Activated CD4-positive, alpha-beta T cell treated with anti-CD3 and anti-CD28 coated beads, Interleukin-2, amount 10 ng/mL, durations not matched to agents 7 days and 5 days (primary cell): Measurements from ENCODE around the gene GLIS2. TPM values are rescaled to one million over a fixed set of nuclear protein-coding genes. Genes with fewer than 3 reads are reported as not detected.

Experiments used
- CTCF ChIA-PET: fragments of 350-600 bp; sonication (Branson Sonifier 250); formaldehyde crosslinking; loops from one replicate; lab custom pipeline; 2021; ENCODE audit warnings: antibody characterized with exemption; lab: Charles Lee
- POLR2A ChIA-PET: fragments of 350-600 bp; sonication (Branson Sonifier 250); formaldehyde crosslinking; loops from one replicate; lab custom pipeline; 2021; ENCODE audit warnings: antibody characterized with exemption; lab: Charles Lee
- DNase-seq: peaks from one replicate; pipeline ENCODE4 v3.0.0-alpha.2; 2020
- H3K27ac Mint-ChIP-seq: one replicate; pipeline ENCODE4 v1.8.0; 2021; ENCODE audit warnings: mild to moderate bottlenecking, moderate library complexity, mixed read lengths
- H3K27me3 Mint-ChIP-seq: one replicate; pipeline ENCODE4 v1.8.0; 2021; ENCODE audit warnings: mixed read lengths
- H3K36me3 Mint-ChIP-seq: one replicate; pipeline ENCODE4 v1.8.0; 2021; ENCODE audit warnings: low read depth, mixed read lengths
- H3K4me1 Mint-ChIP-seq: one replicate; pipeline ENCODE4 v1.8.0; 2021; ENCODE audit warnings: mixed read lengths
- H3K4me3 Mint-ChIP-seq: one replicate; pipeline ENCODE4 v1.8.0; 2021; ENCODE audit warnings: mild to moderate bottlenecking, moderate library complexity, mixed read lengths
- H3K9me3 Mint-ChIP-seq: one replicate; pipeline ENCODE4 v1.8.0; 2021; ENCODE audit warnings: mixed read lengths
- total RNA-seq, 2 experiments: library from RNA; stranded (reverse); gene quantifications; one replicate each; pipeline ENCODE4 v1.2.3, GENCODE V29; 2021

The GLIS2 gene
- total RNA-seq, 2 experiments from 2014 or later = 0.12 to 0.17 TPM

DNA sequence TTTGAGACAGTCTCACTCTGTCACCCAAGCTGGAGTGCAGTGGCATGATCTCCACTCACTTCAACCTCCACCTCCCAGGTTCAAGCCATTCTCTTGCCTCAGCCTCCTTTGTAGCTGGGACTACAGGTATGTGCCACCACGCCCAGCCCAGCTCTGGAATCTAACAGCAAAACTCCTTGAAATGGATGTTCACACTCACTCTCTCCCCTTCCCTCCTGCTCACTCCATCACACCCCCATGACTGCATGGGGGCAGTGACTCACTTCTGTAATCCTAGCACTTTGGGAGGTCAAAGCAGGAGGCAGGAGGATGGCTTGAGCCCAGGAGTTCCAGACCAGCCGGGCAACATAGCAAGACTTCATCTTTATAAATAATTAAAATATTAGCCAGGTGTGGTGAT lies 31.9 kb upstream of the GLIS2 start:
- ChIA-PET CTCF (interaction anchor here (0.6 to 2.2 kb wide), 4 partner anchors 10 to 48 kb away, joined by 3 to 6 read pairs (median 4); no protein-coding TSS in a partner anchor), POLR2A (no interaction called here)
- Mint-ChIP-seq H3K27me3 (no peaks in the 10 kb centered on the region), H3K9me3 (no peaks in the 10 kb centered on the region), H3K27ac (no peak overlapping the region), H3K4me3 (no peak overlapping the region), H3K4me1 (peaks cover 11% of the 10 kb centered on the region), H3K36me3 (no peaks in the 10 kb centered on the region)
- no peak for DNase-seq

DNA sequence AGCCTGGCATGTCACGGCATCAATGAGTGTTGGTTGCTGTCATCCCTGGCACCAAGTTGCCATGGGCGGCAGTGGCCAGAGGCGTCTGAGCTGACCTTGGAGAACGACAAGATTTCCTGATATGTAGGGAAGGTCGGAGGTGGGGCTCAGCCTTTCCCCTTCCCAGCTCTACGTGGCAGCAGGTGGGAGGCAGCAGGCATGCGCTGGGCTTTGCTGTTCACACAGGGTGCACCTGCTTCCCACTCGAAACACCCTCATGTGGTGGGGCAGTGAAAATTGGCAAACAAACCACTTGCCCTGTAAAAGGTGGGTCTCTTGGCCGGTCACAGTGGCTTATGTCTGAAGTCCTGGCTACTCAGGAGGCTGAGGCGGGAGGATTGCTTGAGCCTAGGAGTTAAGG lies 30.7 kb upstream of the GLIS2 start:
- POLR2A ChIA-PET = no interaction called here
- CTCF ChIA-PET = interaction anchor here (1.0 kb wide), 1 partner anchor 19 kb away, joined by 3 read pairs; no protein-coding TSS in a partner anchor
- no peak overlapping the region for H3K4me3 Mint-ChIP-seq
- H3K9me3 Mint-ChIP-seq = no peaks in the 10 kb centered on the region
- H3K36me3 Mint-ChIP-seq = no peaks in the 10 kb centered on the region
- no peaks in the 10 kb centered on the region for H3K27me3 Mint-ChIP-seq
- H3K4me1 Mint-ChIP-seq = peaks cover 11% of the 10 kb centered on the region
- no peak overlapping the region for H3K27ac Mint-ChIP-seq
- DNase-seq = no peak

DNA sequence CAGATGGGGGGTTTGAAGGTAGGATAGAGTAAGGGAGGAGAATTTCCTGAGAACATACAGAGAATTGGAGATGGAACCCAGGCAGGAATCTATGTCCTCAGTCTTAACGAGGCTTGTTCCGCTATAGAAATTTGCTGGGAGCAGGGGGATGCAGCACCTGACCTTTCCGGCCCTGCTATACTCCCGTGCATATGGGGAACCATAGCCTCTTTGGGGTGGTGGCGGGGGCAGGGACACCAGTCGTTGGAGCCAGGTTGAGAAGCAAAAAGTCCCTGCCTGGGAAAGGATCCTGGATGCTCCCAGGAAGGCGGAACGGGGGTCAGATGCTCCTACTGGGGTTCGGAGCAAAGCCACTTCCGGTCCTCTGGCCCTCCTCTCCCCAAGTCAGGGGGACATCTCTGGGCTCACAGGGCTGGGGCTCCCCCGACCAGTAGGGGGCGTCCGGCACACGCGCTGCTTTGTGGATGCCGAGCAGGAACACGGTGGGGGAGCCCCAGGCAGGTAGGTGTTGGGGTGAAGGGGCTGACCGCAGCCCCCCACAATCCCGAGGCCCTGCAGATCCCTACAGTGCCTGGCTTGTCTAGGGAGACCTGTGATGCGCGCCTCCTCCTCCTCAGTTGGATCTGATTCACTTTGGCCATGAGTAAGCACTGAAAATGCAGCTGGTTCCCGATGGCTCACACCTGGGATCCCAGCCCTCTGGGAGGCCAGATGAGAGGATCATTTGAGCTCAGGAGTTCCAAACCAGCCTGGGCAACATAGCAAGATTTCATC lies 27.5 kb upstream of the GLIS2 start:
- H3K4me3 Mint-ChIP-seq = no peak overlapping the region
- no peaks in the 10 kb centered on the region for H3K27me3 Mint-ChIP-seq
- H3K4me1 Mint-ChIP-seq = peaks cover 13% of the 10 kb centered on the region
- no peaks in the 10 kb centered on the region for H3K36me3 Mint-ChIP-seq
- POLR2A ChIA-PET = no interaction called here
- no peak overlapping the region for H3K27ac Mint-ChIP-seq
- DNase-seq = peak; percentile 82
- no peaks in the 10 kb centered on the region for H3K9me3 Mint-ChIP-seq
- CTCF ChIA-PET = interaction anchor here (0.6 to 2.1 kb wide), 13 partner anchors 10 to 177 kb away, joined by 3 to 11 read pairs (median 5); no protein-coding TSS in a partner anchor

DNA sequence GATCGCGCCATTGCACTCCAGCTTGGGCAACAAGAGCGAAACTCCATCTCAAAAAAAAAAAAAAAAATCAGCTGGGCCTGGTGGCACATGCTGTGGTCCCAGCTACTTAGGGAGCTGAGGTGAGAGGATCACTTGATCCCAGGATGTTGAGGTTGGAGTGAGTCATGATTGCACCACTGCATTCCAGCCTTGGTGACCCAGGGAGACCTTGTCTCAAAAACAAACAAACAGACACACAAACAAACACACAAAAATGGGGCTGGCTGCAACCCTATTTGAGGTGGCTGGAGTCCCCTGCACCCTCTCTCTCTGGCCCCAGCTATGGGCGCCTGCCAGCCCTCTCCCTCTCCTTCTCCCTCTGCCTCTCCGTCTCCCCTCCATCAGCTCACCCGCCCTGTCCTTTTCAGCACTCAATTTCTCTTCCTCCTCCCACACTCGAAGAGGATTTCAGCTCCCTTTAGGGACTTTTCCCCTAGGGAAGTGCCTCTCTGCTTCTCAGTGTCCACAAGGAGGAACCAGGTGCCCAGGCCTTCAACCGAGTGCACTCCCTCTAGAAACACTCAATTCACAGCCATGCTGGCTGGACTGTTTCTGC lies 25.5 kb upstream of the GLIS2 start:
- Mint-ChIP-seq H3K27ac (no peak overlapping the region), H3K4me1 (peaks cover 13% of the 10 kb centered on the region), H3K27me3 (no peaks in the 10 kb centered on the region), H3K4me3 (no peak overlapping the region), H3K36me3 (no peaks in the 10 kb centered on the region), H3K9me3 (no peaks in the 10 kb centered on the region)
- POLR2A ChIA-PET = no interaction called here
- no peak for DNase-seq
- CTCF ChIA-PET = interaction anchor here (0.7 to 2.1 kb wide), 6 partner anchors 14 to 51 kb away, joined by 3 to 8 read pairs (median 4); no protein-coding TSS in a partner anchor

DNA sequence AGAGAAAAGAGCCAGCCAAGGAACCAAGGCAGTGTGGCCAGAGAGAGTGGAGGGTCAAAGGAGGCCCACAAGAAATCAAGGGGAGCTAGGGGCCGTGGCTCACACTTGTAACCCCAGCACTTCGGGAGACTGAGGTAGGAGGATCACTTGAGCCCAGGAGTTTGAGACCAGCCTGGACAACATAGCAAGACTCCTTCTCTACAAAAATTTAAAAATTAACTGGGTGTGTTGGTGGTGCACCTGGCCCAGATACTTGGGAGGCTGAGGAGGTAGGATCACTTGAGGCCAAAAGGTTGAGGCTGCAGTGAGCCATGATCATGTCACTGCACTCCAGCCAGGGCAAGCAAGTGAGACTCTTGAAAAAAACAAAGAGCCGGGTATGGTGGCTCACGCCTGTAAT lies 24.2 kb upstream of the GLIS2 start:
- Mint-ChIP-seq H3K4me3 (no peak overlapping the region), H3K27ac (no peak overlapping the region), H3K4me1 (peaks cover 13% of the 10 kb centered on the region), H3K27me3 (no peaks in the 10 kb centered on the region), H3K9me3 (no peaks in the 10 kb centered on the region), H3K36me3 (no peaks in the 10 kb centered on the region)
- ChIA-PET CTCF (interaction anchor here (1.3 to 1.4 kb wide), 2 partner anchors 17 to 38 kb away, joined by 3 read pairs; no protein-coding TSS in a partner anchor), POLR2A (no interaction called here)
- no peak for DNase-seq

DNA sequence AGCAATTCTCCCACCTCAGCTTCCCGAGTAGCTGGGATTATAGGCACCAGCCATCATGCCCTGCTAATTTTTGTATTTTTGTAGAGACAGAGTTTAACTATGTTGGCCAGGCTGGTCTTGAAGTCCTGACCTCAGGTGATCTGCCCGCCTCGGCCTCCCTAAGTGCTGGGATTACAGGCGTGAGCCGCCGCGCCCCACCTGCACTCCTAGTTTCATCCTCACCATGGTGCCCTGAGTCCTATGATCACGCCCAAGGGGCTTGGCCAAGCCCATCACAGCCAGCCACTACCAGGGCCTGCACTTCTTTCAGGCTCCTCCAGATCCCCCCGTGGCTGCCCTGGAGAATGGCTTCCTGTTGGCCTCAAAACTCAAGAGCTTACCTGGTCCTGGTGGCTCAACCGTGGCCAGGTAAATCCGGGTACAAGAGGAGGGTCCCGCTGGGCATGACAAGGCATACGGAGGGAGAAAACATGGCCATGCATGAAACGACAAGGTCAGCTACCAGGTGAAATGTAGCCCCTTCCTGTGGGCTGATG lies 22.6 kb upstream of the GLIS2 start:
- Mint-ChIP-seq H3K9me3 (no peaks in the 10 kb centered on the region), H3K4me1 (peaks cover 7% of the 10 kb centered on the region), H3K27ac (no peak overlapping the region), H3K36me3 (no peaks in the 10 kb centered on the region), H3K4me3 (no peak overlapping the region), H3K27me3 (no peaks in the 10 kb centered on the region)
- ChIA-PET POLR2A (no interaction called here), CTCF (interaction anchor here (0.6 to 1.2 kb wide), 4 partner anchors 12 to 234 kb away, joined by 3 read pairs; no protein-coding TSS in a partner anchor)
- DNase-seq = no peak

DNA sequence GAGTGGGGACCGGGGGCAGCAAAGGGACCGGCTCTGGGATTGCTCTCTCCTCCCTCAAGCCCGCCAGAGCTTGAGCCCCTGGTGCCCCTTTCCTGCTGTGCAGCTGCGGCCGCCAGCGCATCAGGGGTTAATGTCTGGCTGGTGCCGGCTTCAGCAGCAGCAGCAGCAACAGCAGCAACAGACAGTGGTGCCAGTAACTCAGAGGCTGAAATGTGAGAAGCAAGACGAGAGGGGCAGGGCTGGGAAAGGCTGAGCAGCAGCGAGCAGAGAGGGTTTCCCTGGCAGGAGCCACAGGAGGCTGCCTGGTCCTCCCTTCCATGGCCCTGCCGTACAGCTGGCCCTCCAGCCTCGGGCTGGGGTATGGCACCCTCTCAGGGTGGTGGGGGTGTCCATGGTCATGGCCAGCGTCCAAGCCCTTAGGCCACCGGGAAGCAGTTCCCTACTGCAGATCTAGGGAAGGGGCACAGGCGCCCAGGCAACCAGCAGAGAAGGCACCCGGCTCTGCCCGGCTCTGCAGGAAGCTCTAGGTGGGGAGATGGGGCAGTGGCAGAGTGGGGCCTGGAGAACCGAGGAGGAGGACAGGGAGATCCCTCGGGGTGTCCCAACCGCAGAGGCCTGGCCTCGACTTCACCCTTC lies 21.9 kb upstream of the GLIS2 start:
- DNase-seq = no peak
- no peak overlapping the region for H3K4me3 Mint-ChIP-seq
- ChIA-PET POLR2A (no interaction called here), CTCF (interaction anchor here (0.6 to 1.6 kb wide), 6 partner anchors 12 to 235 kb away, joined by 3 to 5 read pairs (median 3); no protein-coding TSS in a partner anchor)
- H3K36me3 Mint-ChIP-seq = no peaks in the 10 kb centered on the region
- peaks cover 2% of the 10 kb centered on the region for H3K4me1 Mint-ChIP-seq
- H3K27me3 Mint-ChIP-seq = no peaks in the 10 kb centered on the region
- no peaks in the 10 kb centered on the region for H3K9me3 Mint-ChIP-seq
- no peak overlapping the region for H3K27ac Mint-ChIP-seq

DNA sequence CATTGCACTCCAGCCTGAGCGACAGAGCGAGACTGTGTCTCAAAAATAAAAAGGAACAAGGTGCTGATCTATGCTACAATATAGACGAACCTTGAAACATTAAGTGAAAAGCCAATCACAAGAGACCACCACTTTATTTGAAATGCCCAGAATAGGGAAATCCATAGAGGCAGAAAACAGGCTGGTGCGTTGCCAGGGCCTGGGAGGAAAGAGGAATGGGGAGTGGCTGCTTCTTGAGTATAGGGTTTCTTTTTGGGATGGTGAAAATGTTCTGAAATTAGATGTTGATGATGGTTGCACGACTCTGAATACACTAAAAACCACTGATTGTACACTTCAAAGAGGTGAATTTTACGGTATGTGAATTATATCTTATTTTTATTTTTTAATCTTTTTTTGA lies 20.3 kb upstream of the GLIS2 start:
- H3K4me3 Mint-ChIP-seq = no peak overlapping the region
- no peak overlapping the region for H3K27ac Mint-ChIP-seq
- no peaks in the 10 kb centered on the region for H3K27me3 Mint-ChIP-seq
- no peaks in the 10 kb centered on the region for H3K9me3 Mint-ChIP-seq
- POLR2A ChIA-PET = no interaction called here
- peaks cover 5% of the 10 kb centered on the region for H3K4me1 Mint-ChIP-seq
- CTCF ChIA-PET = interaction anchor here (1.6 kb wide), 1 partner anchor 10 kb away, joined by 5 read pairs; no protein-coding TSS in a partner anchor
- no peaks in the 10 kb centered on the region for H3K36me3 Mint-ChIP-seq
- no peak for DNase-seq

DNA sequence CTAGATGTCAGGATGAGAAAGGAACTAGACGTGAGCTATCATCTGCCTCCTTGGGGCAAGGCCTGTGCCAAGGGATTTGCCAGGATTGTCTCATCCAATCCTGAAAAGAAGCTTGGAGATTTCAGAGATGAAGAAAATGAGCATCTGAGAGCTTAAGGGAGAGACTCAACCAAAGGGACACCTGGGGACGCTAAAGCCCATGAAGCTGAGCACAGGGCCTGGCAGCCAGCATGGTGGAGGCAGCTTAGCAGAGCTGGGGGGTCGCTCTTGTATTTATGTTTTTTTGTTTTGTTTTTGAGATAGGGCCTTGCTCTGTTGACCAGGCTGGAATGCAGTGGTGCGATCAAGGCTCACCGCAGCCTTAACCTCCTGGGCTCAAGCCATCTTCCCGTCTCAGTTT lies 18.4 kb upstream of the GLIS2 start:
- no peak overlapping the region for H3K27ac Mint-ChIP-seq
- DNase-seq = no peak
- no peaks in the 10 kb centered on the region for H3K9me3 Mint-ChIP-seq
- no peaks in the 10 kb centered on the region for H3K36me3 Mint-ChIP-seq
- ChIA-PET POLR2A (no interaction called here), CTCF (interaction anchor here (0.8 to 2.3 kb wide), 4 partner anchors 9 to 55 kb away, joined by 3 to 11 read pairs (median 4); partner anchors contain the start of gene SRL)
- H3K4me3 Mint-ChIP-seq = no peak overlapping the region
- H3K4me1 Mint-ChIP-seq = peaks cover 5% of the 10 kb centered on the region
- no peaks in the 10 kb centered on the region for H3K27me3 Mint-ChIP-seq

DNA sequence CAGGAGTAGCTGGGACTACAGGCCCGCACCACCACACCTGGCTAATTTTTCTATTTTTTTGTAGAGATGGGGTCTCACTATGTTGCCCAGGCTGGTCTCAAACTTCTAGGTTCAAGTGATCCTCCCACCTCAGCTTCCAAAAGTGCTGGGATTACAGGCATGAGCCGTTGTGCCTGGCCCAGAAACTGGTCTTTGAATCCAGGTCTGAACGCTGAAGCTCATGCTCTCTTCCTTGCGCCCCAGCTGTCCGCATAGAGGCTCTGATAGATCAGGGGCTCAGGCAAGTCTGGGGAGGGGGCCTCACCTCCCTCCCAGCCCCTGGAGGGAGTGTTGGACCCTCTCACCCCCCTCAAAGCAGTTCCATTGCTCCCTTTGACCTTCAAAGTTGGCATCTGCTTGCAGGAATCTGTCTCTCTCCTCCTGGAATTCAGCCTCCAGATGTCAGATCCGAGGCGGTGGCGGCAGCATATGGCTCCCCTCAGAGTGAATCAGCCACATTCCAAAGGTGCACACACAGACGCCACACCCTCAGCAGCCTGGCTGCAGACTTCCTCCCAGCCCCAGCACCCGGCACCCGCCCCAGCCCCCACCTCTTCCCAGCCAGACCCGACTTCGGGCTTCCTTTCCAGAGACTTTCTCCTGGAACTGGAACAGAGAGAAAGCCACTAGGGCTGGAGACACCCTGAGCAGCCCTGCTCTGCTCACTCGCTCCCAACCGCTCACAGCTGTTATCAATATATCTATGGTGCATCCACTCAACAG lies 16.9 kb upstream of the GLIS2 start:
- no peak overlapping the region for H3K27ac Mint-ChIP-seq

DNA sequence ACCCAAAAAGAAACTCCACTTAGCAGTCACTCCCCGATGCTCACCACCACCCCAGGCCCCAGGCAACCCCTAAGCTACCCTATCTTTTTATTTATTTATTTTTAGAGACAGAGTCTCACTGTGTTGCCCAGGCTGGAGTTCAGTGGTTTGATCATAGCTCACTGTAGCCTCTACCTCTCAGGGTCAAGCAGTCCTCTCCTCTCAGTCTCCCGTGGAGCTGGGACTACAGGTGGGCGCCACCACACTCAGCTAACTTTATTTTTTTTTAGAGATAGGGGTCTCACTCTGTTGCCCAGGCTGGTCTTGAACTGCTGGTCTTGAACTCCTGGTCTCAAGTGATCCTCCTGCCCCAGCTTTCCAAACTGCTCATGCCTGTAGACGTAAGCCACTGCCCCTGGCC lies 14.7 kb upstream of the GLIS2 start:
- Mint-ChIP-seq H3K4me3 (no peak overlapping the region), H3K9me3 (no peaks in the 10 kb centered on the region), H3K27me3 (no peaks in the 10 kb centered on the region), H3K36me3 (peaks cover 6% of the 10 kb centered on the region), H3K27ac (no peak overlapping the region), H3K4me1 (peaks cover 17% of the 10 kb centered on the region)
- no peak for DNase-seq
- ChIA-PET CTCF (interaction anchor here (0.9 to 2.3 kb wide), 3 partner anchors 10 to 47 kb away, joined by 3 to 13 read pairs (median 4); no protein-coding TSS in a partner anchor), POLR2A (no interaction called here)

More for the DNA sequence above, 16.9 kb upstream of the GLIS2 start:
- H3K9me3 Mint-ChIP-seq = no peaks in the 10 kb centered on the region
- no peak overlapping the region for H3K4me3 Mint-ChIP-seq
- peaks cover 1% of the 10 kb centered on the region for H3K36me3 Mint-ChIP-seq
- H3K27me3 Mint-ChIP-seq = no peaks in the 10 kb centered on the region
- ChIA-PET CTCF (interaction anchor here (1.6 to 2.3 kb wide), 4 partner anchors 10 to 45 kb away, joined by 5 to 13 read pairs (median 9); no protein-coding TSS in a partner anchor), POLR2A (no interaction called here)
- peaks cover 5% of the 10 kb centered on the region for H3K4me1 Mint-ChIP-seq
- DNase-seq = no peak

DNA sequence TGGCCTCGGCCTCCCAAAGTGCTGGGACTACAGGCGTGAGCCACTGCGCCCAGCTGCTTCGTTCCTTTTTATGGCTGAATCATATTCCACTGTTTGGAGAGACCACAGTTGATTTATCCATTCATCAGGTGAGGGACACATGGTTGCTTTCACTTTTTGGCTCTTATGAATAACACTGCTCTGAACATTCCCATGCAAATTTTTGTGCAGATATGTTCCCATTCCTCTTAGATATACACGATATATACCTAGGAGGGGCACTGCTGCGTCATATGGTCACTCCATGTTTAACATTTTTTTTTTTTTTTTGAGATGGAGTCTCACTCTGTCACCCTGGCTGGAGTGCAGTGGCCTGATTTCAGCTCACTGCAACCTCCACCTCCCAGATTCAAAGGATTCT lies 13.9 kb upstream of the GLIS2 start:
- H3K9me3 Mint-ChIP-seq = no peaks in the 10 kb centered on the region
- H3K4me1 Mint-ChIP-seq = peaks cover 25% of the 10 kb centered on the region
- no peak overlapping the region for H3K27ac Mint-ChIP-seq
- H3K36me3 Mint-ChIP-seq = peaks cover 8% of the 10 kb centered on the region
- ChIA-PET CTCF (interaction anchor here (0.6 to 1.5 kb wide), 2 partner anchors 16 to 48 kb away, joined by 4 to 5 read pairs; no protein-coding TSS in a partner anchor), POLR2A (no interaction called here)
- no peak overlapping the region for H3K4me3 Mint-ChIP-seq
- DNase-seq = no peak
- H3K27me3 Mint-ChIP-seq = no peaks in the 10 kb centered on the region
